HG02870 (cell line): Measurements from ENCODE around the gene KAT6B.
"Not testable (repeated sequence)": the region's sequence is repeated elsewhere in the genome, so short reads cannot be mapped to it uniquely, and the experiment has no call there.

ENCODE experiments used
- ATAC-seq: cut with Tn5 transposase; IDR thresholded peaks from one replicate; pipeline ENCODE4 v1.9.1; 2021; ENCODE audit warnings: mild to moderate bottlenecking, moderate library complexity; ENCODE audit not compliant: unreplicated experiment

KAT6B gene

GRCh38 chr10:74856940-74857339, 30.5 kb downstream of the KAT6B start:
- no peak for ATAC-seq

GRCh38 chr10:74857586-74857985, 31.2 kb downstream of the KAT6B start:
- no peak for ATAC-seq

GRCh38 chr10:74859546-74859945, 33.1 kb downstream of the KAT6B start:
- no peak for ATAC-seq

- ATAC-seq, result no peak
These were observed 36.2 kb downstream of the KAT6B start for GRCh38 chr10:74862625-74863024.

GRCh38 chr10:74863551-74863950, 37.2 kb downstream of the KAT6B start:
- ATAC-seq, result no peak

- ATAC-seq, result no peak
These were observed 41.0 kb downstream of the KAT6B start for GRCh38 chr10:74867351-74867750.

GRCh38 chr10:74868392-74868977, 42.1 kb downstream of the KAT6B start:
- ATAC-seq, result no peak

- no peak for ATAC-seq
These were observed 43.2 kb downstream of the KAT6B start for GRCh38 chr10:74869635-74870034.

GRCh38 chr10:74870191-74870590, 43.8 kb downstream of the KAT6B start:
- ATAC-seq, result no peak

- peak; percentile 93 for ATAC-seq
These were observed 45.4 kb downstream of the KAT6B start for GRCh38 chr10:74871595-74872382.

GRCh38 chr10:74873803-74874454, 47.5 kb downstream of the KAT6B start:
- no peak for ATAC-seq

GRCh38 chr10:74874649-74875048, 48.2 kb downstream of the KAT6B start:
- ATAC-seq, result no peak

- ATAC-seq, result no peak
These were observed 48.7 kb downstream of the KAT6B start for GRCh38 chr10:74875068-74875467.

- ATAC-seq, result no peak
These were observed 49.6 kb downstream of the KAT6B start for GRCh38 chr10:74875966-74876365.

- not testable (repeated sequence) for ATAC-seq
These were observed 50.7 kb downstream of the KAT6B start for GRCh38 chr10:74877054-74877453.

- ATAC-seq, result no peak
These were observed 51.5 kb downstream of the KAT6B start for GRCh38 chr10:74877898-74878297.

GRCh38 chr10:74880041-74880440, 53.6 kb downstream of the KAT6B start:
- no peak for ATAC-seq

GRCh38 chr10:74881253-74881884, 55.0 kb downstream of the KAT6B start:
- no peak for ATAC-seq

GRCh38 chr10:74882427-74882826, 56.0 kb downstream of the KAT6B start:
- no peak for ATAC-seq

GRCh38 chr10:74882831-74883230, 56.4 kb downstream of the KAT6B start:
- no peak for ATAC-seq

GRCh38 chr10:74883428-74883827, 57.0 kb downstream of the KAT6B start:
- no peak for ATAC-seq
